Left hindlimb (tissue), 1 donor: ENCODE results near the gene CAPSL.
"Not testable (repeated sequence)": the region's sequence is repeated elsewhere in the genome, so short reads cannot be mapped to it uniquely, and the experiment has no call there.

ENCODE experiments used
- DNase-seq: peaks from one replicate; pipeline ENCODE4 v3.0.0-alpha.2; 2018

The CAPSL gene

GRCh38 chr5:35870605-35871004, 67.8 kb downstream of the CAPSL start:
- no peak for DNase-seq

DNA sequence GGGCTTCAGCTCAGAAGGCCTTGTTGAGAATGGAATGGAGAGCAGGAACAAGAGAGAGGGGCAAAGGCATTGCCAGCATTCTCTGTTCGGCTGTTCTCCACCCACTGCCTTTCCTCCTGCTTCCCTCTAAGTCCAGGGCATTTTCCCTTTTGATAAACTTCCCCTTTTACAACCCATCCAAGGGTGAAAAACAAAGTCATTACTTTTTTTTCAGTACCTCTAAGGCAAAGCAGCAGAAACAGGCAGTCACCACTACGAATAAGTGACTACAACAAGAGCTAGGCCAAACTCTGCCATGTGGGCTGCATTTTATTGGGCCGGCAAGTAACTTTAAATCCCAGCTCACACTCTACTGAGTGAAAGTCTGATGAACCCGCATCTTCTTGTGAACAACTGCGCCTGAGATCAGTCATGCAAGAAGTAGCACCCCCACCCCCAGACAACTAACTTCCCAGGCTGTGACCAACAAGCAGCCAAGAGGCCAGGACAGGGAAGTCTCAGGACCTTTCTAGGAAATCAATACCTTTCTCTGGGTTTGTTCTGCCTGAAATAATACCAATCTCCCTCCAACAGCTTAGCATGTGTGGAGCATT, 68.6 kb downstream of the CAPSL start:
- DNase-seq = no peak

DNA sequence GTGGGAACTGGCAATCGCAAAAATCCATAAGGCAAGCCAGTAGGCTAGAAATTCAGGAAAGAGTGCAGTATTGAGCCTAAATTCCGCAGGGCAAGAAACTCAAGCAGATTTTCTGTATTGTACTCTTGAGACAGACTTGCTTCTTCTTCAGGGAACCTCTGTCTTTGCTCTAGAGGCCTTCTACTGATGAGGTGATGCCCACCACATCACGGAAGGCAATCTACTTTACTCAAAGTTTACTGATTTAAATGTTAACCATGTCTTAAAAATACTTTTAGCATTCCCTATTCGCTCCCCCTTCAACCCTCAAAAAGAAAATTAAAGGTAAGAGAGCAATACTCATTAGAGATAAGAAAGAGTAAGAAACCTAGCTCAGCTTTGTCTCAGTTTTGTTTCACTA, 70.4 kb downstream of the CAPSL start:
- no peak for DNase-seq

DNA sequence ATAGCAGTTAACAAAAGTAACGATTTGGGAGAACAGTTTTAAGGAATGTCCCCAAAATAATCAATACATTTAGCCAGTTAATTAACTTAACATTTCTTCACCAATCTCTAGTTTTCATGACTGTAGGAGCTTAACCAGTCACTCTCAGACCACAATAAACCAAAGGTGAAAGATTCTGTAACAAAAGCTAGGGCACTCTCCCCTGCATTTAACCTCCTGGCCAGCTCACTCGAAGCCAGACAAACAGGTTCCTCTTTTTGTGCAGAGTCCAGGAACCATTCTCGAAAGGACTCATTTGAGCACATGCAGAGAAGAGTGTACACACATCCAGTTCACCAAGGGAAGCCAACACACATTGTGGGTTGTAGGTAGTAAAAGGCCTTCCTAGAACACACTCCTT, 75.3 kb downstream of the CAPSL start:
- no peak for DNase-seq

- no peak for DNase-seq
Observed at GRCh38 chr5:35862126-35862525, 76.3 kb downstream of the CAPSL start.

- no peak for DNase-seq
Observed at GRCh38 chr5:35861718-35862117, 76.7 kb downstream of the CAPSL start.

- DNase-seq = no peak
Observed at GRCh38 chr5:35860686-35861085, 77.7 kb downstream of the CAPSL start.

DNA sequence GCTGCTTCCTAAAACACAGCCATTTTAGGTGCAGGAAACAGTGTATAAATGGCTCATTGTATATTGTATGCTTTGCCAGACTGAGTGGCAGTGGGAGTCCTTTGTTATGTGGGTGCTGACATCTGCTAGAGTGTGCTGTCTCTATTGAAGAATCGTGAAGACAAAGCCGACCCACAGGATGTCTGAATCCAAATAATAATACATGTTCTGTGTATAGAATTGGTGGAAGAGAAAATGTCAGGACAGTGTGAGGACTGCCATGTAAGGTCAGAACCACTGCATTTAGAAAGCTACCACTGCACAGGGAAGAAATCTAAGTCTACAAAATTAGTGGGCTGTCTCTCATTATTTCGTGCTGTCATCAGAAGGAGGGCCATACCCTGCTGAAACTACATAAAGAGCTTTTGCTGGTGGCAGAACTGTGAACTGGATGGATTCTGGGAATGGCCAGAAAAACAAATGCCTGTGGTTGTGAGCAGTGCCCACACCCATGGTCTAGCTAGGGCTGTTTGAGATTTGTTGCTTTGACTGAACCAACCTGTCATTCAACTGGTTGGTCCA, 79.2 kb downstream of the CAPSL start:
- no peak for DNase-seq

DNA sequence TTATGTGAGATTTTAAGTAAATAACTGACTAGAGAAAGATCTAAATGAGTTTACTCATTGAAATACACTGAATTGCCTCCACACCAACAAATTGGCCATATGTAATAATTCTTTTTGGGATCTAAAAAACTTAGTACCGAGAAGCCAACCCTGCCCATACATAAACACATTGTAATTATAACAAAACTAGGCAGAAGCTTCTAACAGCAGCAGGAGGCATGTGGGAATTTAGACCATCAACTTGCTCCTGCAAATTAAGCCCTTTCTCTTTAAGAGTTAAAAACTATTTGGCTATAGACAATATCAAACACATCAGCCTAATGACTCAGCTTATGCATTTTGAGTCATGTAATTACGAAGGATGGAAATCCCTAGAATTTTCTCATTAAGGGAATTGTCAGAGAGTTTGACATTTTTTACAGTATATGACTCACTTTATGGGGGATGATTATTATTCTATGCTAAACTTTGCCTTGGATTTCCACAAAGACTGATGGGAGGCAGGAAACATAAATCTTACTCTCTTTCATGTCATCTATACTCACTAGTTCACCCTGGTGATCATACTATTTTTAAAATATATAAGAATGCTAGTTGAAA, 80.7 kb downstream of the CAPSL start:
- no peak for DNase-seq

GRCh38 chr5:35856765-35857351, 81.6 kb downstream of the CAPSL start, which contains the start of gene IL7R:
Gene IL7R (plus strand): TSS chr5:35856891. CDS start chr5:35856978, 87 bp downstream.
- DNase-seq = no peak

DNA sequence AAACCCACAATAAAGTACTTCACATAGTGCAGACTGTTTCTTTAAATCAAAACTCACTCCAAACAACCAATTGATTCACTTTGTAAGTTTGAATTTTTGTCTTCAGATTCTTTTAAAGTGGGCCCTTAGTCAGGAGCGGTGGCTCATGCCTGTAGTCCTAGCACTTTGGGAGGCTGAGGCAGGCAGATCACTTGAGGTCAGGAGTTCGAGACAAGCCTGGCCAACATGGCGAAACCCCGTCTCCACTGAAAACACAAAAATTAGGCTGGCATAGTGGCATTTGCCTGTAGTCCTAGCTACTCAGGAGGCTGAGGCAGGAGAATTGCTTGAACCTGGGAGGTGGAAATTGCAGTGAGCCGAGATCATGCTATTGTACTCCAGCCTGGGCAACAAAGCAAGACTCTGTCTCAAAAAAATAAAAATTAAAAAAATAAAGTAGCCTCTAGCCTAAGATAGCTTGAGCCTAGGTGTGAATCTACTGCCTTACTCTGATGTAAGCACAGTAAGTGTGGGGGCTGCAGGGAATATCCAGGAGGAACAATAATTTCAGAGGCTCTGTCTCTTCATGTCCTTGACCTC, 82.1 kb downstream of the CAPSL start:
- not testable (repeated sequence) for DNase-seq

DNA sequence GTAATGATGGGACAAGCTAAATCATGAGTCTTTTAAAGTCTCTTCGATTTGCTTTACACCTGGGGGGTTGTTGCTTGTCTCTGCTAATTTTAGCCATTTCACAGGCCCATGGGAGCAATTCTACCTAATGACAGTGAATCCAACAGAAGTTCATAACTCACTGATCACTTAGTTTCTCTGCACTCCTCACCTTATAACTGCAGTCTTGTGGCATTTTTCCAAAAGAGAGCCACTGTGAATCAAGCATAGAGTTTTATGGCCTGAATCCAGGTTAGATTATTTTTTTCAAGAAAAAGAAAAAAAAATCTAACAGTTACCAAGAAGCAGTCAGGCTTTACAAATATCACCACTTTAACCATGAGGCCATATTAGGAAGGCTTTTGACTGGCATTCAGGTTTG, 83.2 kb downstream of the CAPSL start:
- no peak for DNase-seq
